ENCODE data around the gene MTCL1.
"Not testable (repeated sequence)": the region's sequence is repeated elsewhere in the genome, so short reads cannot be mapped to it uniquely, and the experiment has no call there.

MTCL1 gene

DNA sequence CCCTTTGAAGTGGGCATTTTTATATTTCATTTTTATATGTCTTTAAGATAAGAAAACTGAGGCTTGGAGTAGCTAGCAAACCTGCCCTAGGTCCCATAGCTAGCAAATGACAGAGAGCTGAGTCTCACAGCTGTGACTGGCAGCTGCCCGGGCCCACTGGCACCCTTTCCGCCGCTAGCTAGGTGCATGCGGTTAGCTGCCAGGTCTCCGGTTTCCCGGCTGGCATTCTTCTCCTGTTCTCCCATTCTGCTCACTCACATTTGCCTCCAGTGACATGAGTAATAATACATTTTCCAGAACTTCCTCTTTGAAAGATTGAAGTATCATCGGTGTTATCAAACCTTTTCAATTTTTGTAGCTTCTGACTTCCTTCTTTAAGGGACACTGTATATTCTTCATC lies 38.7 kb downstream of the MTCL1 start:
- no peak for DNase-seq (ENCODE audit: low read depth in 2 of 2)

DNA sequence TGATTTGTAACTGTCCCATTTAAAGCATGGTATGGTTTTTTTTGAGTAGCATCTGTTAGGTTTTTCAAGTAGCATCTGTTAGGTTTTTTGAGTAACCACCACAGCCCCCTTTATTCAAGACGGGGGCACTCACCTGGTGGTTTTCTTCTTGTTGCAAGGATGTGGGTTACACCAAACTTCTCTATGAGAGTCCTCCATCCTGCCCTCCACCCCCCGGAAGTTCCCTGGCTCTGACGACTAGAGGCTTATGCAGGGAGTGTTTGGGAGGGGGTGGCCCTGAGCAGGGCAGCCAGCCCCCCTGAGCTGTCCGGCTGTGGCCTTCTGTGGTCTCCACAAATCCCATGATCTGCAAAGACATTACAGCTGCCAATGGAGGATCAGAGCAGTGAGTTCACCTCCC lies 39.3 kb downstream of the MTCL1 start:
- no peak for DNase-seq (ENCODE audit: low read depth in 2 of 2)

DNA sequence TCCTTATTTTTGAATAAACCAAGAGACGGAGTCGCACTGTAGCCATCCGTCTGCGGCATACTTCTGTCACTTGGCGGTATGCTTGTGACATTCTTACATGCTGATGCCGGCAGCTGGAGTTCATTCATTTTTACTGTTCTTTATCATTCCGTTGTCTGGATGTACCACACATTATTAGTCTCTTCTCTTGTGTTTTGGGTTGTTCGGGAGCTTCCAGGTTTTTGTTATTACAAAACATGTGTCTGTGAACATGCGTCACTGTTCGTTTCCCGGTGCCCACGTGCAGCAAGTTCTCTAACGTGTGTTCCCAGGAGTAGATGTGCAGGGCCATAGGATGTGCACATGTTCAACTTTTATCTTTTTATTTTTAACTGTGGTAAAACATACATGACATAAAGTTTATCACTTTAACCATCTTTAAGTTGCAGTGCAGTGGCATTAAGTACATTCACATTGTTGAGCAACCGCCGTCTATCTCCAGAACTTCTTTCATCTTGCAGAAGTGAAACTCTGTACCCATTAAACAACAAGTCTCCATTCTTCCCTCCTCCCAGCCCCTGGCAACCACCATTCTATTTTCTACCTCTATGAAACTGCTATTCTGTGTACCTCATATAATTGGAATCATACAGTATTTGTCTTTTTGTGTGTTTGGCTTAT lies 40.1 kb downstream of the MTCL1 start:
- DNase-seq (ENCODE audit: low read depth in 2 of 2): no peak

DNA sequence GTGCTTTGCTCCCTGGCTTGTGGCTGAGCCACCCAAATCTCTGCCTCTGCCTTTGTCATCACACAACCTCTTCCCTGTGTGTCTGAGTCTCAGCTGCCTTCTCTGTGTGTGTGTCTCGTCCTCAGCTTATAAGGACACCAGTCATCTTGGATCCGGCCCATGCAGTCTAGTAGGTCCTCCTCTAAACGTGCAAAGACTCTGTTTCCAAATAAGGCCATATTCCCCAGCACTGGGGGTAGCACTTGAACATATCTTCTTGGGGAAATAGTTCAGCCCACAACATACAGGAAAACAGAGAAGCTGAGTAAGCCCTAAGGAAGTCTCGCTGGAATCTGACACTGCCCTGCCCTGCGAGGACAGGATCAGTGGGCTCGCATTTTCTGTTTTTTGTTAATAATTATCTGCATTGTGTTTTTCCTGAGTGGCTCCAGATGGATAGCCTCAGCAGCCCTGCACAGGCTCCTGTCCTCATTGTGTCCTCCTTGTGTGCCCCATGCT lies 42.1 kb downstream of the MTCL1 start:
- DNase-seq (ENCODE audit: low read depth in 2 of 2): no peak

DNA sequence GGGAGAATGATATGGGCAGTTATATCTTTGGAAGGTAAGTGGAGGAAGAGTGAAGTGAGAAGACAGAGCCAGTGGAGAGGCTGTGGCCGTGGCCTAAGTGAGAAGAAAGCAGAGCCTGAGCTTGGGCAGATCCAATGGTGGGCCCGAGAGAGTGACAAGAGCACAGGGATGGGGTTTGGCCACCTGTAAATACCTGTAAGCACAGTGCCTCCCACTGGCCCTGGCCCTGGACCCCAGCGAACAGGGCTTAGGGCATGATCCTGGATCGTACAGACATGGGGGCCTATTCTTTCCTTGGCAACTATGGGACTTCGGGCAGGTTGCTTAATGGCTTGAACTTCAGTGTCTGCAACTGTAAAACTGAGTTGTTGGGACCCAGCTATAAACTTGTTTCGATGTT lies 44.1 kb downstream of the MTCL1 start:
- DNase-seq (ENCODE audit: low read depth in 2 of 2): no peak

DNA sequence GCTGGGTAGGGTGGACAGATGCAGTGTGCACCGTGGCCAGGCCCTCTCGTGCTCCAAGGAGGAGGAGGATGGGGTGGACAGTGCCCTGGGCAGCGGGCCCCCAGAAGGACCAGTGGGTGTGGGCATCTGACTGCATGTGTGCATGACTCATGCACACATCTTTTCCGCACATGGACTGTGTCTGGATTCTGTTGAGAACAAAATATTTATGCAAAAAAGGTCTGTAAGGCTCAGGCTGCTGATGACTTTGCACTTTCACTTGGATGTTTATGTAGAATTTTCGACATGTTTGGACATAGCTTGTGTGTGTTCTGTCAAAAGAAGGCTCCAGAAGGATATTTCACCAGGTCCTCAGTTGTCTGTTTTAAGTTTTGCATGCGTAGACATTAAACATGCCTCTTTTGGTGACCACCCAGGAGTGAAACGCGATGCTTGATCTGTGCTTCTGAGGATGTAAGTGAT lies 45.6 kb downstream of the MTCL1 start:
- no peak for DNase-seq (ENCODE audit: low read depth in 2 of 2)

DNA sequence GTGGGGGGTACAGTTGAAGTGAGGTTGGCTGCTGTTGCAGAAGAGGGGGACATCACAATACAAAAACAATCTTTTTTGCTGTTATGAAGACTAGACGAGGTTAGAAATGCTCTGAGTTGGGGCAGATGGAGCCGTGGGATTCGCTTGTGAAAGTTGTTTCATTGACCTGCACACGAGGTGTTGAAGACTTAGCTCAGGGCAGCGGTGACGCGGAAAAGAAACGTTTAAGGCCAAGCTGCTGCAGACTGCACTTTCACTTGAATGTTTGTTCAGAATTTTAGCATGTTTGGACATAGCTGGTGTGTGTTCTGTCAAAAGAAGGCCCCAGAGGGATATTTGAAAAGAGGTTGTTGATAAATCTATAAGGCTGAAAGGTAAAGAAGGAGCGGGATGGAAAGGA lies 46.3 kb downstream of the MTCL1 start:
- no peak for DNase-seq (ENCODE audit: low read depth in 2 of 2)

DNA sequence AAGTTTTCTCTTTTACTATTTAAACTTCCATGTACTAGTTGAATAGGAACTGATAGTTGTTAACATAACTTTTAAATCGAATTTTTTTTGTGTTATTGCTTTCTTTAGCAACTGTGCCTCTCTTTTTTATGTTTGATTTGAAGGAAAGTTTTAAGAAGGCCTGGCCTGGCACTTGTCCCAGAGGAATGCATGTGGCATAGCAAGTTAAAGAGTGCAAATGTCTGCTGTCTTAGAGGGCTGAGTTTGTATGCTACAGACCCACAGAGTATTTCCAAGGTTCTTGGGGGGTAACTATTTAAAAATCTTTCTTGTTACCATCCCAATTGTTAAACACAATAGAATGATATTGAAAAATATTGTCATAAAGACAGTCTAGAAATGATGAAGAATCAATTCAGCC lies 47.0 kb downstream of the MTCL1 start:
- no peak for DNase-seq (ENCODE audit: low read depth in 2 of 2)

DNA sequence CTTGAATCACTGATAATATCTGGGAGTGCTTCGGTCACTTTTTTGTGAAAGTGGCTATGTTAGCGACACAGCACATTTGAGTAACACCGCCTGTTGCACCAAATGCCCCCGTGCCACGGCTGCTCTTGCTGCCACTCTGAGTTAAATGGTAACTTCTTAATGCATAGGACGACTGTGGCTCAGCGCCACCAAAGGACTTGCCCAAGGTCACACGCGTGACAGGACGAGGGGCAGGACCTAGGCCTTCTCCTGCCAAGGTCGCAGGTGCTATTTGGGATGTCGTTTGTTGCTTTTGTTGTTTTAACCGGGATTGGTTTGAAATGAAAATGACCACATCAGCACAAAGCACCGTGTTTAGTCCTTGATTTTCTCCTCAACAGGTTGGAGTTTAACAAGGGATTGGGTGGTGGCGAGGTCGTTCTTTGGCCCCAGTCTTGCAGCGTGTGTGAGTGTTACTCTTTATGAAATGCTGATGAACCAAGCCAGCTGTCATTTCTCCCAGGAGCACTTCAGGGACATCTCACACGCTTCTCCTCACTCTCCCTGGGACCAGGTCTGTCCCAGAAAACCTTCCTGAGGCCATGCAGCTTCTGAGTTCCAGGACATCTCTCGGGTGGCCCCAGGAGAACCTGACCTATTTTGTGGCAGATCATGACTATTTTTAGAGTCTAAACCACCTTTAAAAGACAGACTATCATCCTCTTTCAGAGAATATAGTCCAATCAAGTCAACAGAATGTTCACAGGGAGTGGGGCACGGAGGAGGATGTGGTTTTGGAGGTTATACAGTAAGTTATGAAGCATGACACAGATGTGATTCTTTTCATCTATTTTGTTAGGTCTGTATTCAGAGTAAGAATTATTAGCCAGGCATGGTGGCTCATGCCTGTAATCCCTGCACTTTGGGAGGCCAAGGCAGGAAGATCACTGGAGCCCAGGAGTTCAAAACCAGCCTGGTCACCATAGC lies 49.9 kb downstream of the MTCL1 start:
- DNase-seq (ENCODE audit: low read depth in 2 of 2): peak in 1 of 2 donors; percentile 19

DNA sequence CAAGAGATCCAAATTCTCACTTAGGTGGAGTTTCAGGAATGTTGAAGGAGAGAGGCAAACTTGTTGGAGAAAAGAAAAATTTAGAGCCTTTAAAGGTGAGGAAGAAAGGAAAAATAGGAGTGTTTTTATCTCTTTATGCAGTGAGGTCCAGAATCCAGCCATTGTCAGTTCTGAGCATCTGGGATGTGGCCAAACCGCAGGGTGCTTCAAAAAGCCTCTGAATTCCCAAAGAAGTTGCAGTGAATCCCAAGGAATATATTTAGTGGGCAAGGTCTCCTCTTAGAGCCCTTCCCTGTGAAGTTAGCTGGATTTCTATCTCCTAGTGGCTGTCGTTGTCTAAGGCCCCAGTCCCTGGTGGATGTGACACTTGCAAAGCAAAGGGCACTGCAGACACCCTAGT lies 51.2 kb downstream of the MTCL1 start:
- no peak for DNase-seq (ENCODE audit: low read depth in 2 of 2)

DNA sequence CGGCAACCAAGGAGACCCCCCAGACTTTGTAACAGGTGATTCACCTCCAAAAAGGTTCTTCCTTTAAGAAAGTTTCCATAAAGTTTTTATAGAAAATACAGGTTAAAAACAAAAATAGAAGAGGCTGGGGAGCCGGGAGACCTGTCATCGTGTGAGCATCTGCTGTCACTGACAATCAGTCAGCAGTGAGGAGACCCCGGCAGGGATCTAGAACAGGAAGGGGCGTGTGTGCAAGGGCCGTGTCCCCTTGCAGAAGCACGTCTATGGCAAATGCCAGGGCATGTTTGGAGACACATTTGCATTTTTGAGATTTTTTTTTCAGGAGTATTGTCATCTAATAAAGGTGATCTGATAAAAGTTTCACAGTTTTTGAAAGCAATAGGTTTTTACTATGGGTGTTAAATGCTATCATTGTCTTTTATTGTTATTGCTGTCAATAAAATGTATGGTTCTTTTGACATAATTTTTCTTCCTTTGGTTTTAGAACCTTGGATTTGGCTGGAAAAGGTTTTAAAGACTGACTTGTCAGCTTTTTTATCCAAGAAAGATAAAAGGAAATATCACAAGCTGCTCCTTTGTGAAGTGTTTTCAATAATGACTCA lies 52.1 kb downstream of the MTCL1 start:
- no peak for DNase-seq (ENCODE audit: low read depth in 2 of 2)

DNA sequence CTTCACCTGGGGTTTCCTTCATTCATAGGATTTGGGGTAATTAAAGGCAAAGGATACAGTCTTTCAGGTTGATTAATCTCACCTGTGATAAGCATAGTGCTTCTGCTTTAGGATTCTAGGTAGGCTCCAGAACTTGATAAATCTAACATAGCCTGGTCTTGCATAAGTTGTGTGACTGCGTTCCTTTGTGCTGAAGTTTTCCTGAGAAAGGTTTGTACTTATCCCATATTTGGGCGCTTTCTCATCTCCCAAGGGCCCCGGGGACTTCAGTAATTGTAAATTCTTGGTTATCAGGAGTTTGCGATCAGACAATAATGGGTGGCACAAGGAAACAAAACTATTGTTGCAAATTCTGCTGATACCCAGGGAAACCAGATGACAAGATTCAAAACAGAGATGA lies 53.1 kb downstream of the MTCL1 start:
- DNase-seq (ENCODE audit: low read depth in 2 of 2): no peak

DNA sequence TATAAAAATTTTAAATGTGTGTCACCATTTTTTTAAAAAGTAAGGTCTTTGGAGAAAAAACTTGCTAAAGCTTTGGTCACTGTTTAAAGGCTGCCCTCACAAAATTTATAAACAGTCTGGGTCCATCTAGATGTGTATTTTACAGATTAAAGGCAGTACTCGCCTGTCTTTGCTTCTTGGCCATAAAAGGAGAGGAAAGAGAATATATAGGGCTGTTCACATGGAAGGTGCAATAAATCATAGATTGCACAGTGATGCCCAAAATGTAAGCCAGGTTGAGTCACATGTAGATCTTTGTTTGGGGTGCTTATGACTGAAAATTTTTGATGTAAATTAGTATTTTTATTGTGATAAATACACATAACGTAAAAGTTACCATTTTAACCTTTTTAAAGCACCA lies 55.6 kb downstream of the MTCL1 start:
- DNase-seq (ENCODE audit: low read depth in 2 of 2): no peak

DNA sequence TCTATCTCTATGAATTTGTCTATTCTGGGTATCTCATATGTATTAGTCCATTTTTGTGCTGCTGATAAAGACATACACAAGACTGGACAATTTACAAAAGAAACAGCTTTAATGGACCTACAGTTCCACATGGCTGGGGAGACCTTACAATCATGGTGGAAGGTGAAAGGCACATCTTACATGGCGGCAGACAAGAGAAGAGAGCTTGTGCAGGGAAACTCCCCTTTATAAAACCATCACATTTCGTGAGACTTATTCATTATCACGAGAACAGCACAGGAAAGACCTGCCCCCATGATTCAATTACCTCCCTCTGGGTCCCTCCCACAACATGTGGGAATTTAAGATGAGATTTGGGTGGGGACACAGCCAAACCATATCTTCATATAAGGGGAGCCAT lies 56.2 kb downstream of the MTCL1 start:
- not testable (repeated sequence) for DNase-seq (ENCODE audit: low read depth in 2 of 2)

DNA sequence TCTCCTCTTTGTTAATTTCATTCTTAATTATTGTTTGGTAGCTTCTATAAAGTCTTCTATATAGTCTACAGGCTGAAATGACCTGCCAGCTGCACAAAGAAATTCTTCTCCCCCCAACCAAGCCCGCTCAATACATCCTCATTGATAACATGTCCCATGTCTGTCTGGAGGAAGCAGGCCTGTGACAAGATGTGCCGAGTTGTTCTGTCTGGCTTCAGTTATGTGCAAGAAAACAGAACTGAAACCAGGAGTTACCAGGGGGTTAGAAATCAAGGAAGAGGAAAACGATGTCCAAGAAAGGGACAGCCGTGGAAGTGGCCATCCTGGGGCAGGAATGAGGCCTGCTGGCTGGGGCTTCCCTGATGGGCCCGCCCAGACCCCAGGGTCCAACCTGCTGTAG lies 57.6 kb downstream of the MTCL1 start:
- no peak for DNase-seq (ENCODE audit: low read depth in 2 of 2)

DNA sequence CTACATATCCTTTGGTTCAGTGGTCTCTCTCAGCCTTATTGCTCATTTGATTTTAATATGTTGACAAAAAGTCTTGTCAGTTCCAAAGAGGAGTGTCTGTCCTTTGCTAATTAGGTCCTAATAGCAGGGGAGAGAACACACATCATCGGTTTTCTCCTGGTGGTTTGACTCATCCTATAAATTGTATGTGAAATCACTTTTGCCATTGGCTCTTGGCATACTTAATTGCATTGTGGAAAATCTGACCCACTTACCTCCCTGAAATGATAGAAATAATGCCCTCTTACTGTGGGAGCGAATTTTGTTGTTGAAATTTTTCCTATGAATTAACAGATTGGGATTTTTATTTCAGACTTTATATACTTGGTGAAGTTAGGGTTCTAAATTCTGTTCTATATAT lies 58.3 kb downstream of the MTCL1 start:
- DNase-seq (ENCODE audit: low read depth in 2 of 2): no peak

DNA sequence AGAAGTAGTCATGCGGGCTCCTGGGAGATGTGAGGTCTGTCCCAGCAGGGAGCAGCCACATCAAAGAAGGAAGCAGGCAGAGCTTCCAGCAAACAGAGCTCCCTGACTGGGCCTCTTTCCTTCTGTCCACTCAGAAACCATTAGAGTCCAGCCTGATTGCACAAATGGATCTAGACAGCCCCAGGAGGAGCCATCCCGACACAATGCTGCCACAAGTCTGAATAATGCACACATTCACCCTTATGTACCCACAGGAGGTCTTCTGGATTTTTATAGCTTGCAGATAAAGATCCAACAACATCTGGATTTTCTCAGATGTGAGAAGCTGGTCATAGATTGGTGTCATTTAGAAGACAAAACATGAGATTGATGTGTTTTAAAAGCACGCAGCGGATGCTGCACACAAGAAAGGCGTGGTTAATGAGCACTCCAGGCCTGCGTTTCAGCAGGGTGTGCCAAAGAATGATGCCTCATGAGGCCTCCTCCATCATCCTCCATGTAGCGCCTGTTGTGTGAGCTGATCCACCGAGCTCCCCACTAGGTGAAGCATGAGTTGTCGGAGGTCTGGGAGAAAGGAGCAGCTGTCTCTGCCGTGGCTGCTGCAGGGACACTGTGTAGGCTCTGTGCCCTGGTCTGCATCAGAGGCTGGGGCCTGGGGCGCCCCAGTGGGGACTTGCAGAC lies 60.6 kb downstream of the MTCL1 start:
- no peak for DNase-seq (ENCODE audit: low read depth in 2 of 2)

DNA sequence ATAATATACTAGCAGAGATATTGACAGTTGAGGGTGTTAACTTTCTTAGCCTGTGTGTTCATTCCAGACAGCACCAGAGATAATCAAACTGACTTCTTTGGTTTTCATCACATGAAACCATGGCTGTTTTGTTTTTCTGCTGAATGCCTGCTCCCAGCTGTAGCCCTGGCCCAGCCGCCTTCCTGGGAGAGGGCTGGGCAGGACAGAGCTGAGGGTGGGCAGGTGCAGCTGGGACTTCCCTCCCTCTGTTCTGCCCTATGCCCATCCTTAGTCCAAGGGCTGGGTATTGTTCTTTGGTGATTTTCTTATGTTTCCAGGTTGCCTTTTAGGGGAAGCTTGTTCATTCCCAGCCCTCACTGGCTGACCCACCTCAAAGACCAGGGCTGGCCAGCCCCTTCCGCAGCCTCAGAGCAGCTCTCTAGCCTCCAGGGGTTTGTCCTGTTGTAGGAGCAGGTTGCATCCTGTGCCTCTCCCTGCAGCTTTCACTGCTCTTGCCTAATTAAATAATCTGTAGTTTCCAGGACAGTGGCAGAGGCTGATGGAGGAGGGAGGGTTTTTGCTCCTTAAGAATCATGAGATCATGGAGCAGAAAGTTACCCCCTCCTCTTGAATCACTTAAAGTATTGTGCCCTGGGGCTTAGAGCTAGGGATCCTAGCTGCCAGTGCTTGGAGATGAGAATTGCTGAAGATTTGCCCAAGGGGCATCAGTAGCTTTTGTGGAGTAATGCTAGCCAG lies 61.4 kb downstream of the MTCL1 start:
- DNase-seq (ENCODE audit: low read depth in 2 of 2): no peak

DNA sequence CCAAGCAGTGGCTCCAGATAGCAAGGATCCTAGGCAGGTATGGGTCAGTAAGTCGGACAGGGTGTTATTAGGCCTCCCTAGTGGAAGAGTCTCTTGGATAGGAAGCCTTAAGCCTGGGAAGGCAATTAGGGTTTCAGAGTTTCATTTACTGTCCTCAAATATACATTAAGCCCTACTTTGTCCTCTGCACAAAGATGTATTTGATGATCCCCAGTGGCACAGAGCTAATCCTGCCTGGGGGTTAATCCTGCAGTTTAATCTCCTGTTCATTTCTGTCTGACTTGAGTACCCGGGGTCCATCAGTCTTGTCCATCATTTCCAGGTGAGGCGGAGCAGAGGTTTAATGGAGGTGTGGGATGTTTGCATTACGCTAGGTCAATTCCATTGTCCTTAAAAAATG lies 62.0 kb downstream of the MTCL1 start:
- DNase-seq (ENCODE audit: low read depth in 2 of 2): no peak

DNA sequence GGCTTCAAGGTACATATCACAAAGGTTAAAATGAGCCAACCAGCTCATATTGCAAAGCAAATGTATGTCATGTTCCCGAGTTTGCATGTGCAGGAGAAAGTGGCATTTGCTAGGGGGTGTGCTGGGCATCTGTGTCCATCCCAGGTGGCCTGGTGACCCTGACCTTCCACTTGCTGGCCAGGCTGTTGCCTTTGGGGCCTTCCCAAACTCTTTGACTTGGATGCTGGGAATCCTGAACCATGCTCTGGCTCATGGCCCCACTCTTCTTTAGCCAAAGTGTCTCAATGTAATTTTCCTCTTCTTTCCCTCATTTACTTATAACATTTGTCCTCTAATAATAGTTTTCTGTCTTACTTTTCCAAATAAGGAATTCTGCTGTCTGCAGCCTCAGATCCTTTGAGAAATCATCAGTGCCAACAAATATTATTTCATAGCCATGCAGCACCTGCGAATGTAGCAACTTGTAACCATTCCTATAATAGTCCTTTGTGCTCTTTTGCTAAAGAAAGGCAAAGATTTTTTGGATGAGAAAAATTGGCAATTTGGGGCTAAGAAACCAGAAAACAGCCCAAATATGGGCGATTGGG lies 64.2 kb downstream of the MTCL1 start:
- no peak for DNase-seq (ENCODE audit: low read depth in 2 of 2)

DNA sequence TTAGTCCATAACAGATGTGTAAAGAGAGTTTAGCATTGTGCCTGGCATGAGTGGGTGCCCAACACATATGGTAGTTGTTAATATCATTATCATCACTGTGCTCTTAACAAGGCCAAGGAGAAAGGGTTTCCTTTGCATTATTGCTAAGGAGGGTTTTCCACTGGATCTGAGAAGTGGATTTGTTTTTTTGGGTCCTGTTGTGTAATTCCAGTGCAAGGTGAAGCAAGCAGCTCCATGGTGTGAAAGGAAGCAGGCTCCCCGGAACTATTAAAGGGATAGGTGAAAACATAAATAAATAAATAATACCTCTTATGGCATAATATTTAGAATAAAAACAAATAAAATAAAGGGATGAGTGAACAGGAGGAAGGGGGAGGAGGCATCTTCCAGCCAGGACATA lies 65.3 kb downstream of the MTCL1 start:
- no peak for DNase-seq (ENCODE audit: low read depth in 2 of 2)
